Adrenal gland (tissue), 5 donors: ENCODE data around the gene KMT2C.

Experiments used
- POLR2A ChIP-seq, 2 donors: fragments of 450-650 bp; IDR thresholded peaks; one replicate each; pipeline ENCODE4 v1.6.1; 2017; ENCODE audit warnings: antibody characterized with exemption in 2 of 2, mild to moderate bottlenecking in 2 of 2, moderate library complexity in 1 of 2
- TF ChIP-seq, protein P1 (sequence below), 6 experiments: fragments of 450-650 bp in 4 of 6; fragments of 200-600 bp in 2 of 6; sonication (generic) in 1 of 6; IDR thresholded peaks; 1 replicate in 5 of 6; 2 replicates in 1 of 6; pipeline versions ENCODE4 v1.5.1 to v1.8.0; 2016 to 2021; ENCODE audit warnings: antibody characterized with exemption in 6 of 6, mild to moderate bottlenecking in 2 of 6, moderate library complexity in 1 of 6
- donor health status: DM: no; HTN: no; CAD: no.

DNA sequence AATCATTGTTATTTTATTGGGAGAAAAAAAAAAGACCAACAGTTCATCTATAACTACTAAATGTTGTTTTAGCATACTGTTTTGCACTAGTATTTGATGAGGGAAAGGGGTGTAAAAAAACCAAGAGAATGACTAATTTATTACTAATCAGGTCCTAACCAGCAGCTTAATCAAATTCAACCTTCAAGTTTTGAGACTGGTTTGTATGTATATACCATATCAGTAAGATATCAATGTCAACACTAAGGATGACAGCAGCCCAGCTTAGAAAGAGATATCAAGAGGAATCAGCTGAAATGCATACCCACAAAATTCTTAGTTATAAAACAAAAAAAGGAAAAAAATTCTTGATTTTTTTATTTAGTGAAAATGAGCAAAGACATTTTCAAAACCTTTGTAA, 122.6 kb downstream of the KMT2C start:
- TF ChIP-seq, protein P1, sequence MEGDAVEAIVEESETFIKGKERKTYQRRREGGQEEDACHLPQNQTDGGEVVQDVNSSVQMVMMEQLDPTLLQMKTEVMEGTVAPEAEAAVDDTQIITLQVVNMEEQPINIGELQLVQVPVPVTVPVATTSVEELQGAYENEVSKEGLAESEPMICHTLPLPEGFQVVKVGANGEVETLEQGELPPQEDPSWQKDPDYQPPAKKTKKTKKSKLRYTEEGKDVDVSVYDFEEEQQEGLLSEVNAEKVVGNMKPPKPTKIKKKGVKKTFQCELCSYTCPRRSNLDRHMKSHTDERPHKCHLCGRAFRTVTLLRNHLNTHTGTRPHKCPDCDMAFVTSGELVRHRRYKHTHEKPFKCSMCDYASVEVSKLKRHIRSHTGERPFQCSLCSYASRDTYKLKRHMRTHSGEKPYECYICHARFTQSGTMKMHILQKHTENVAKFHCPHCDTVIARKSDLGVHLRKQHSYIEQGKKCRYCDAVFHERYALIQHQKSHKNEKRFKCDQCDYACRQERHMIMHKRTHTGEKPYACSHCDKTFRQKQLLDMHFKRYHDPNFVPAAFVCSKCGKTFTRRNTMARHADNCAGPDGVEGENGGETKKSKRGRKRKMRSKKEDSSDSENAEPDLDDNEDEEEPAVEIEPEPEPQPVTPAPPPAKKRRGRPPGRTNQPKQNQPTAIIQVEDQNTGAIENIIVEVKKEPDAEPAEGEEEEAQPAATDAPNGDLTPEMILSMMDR (IDR thresholded peaks at IDR 0.05): no peak
- TF ChIP-seq POLR2A (IDR thresholded peaks at IDR 0.05): no peak
